GM18909 (cell line): ENCODE results near the gene TRANK1.
A peak's percentile ranks its signal among the peaks of the same experiment; 100 is the strongest.

Source experiments
- ATAC-seq: cut with Tn5 transposase; IDR thresholded peaks from one replicate; pipeline ENCODE4 v1.9.1; 2021; ENCODE audit warnings: mild to moderate bottlenecking; ENCODE audit not compliant: unreplicated experiment, poor library complexity

TRANK1 gene

DNA sequence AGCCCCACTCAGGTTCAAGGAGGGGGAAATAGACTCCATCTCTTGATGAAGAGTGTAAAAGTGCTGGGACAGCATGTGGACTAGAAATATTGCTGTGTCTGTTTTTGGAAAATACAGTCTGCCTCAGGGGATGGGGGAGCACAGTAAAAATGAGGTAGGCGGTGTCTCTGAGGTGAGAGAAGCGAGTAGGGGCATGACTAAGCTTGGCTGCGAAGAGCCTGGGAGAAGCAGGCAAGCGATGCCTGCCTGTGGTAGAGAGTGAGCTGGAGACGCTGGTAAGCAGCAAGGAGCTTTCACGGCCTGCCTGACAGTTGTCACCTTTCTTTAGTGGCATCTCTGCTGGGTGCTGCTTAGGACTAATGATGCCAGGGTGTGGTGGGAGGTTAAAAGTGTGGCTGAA is 131.5 kb downstream of the TRANK1 start:
- ATAC-seq, result no peak

- ATAC-seq, result no peak
Measured at GRCh38 chr3:36812240-36812639, 132.6 kb downstream of the TRANK1 start.

- ATAC-seq, result no peak
Measured at GRCh38 chr3:36811768-36812167, 133.1 kb downstream of the TRANK1 start.

DNA sequence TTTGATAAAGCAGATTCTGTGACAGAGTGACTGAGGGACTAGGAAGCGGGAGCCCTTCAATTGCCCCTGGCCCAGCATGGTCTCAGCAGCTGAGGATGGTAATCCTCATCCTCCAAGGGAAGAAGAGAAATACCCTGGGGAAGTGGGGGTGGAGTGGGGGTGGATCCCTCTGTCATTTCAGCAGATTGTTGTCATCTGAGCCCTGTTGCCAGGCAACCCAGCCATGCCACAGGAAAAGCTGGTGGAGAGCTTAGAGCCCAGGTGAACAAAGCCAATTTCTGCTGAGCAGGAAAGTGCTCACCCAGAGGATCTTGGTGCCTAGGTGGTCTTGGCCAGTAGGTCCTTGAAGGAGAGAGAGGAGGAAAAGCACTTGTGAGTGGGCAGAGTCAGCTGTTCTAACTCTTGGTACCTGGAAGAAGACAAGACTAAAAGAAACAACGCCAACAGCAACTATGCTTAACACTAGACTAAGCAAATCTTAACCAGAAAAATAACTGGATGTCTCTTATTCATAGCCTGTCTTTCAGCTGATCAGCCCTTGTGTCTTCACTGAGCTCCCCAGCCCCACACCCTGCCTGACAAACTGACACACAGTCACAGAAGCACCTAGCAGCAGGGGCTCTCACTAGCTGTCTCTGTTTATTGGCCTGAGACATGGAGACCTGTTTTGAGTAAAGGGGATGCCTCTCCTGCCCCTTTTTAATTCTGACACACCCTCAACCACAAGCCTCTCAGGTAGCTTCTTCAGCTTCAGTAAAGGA is 140.4 kb downstream of the TRANK1 start:
- ATAC-seq, result no peak

GRCh38 chr3:36803091-36803791 is 141.6 kb downstream of the TRANK1 start:
- ATAC-seq, result no peak

GRCh38 chr3:36800533-36801116 is 144.2 kb downstream of the TRANK1 start:
- no peak for ATAC-seq

- no peak for ATAC-seq
Measured at GRCh38 chr3:36796881-36797280, 148.0 kb downstream of the TRANK1 start.

DNA sequence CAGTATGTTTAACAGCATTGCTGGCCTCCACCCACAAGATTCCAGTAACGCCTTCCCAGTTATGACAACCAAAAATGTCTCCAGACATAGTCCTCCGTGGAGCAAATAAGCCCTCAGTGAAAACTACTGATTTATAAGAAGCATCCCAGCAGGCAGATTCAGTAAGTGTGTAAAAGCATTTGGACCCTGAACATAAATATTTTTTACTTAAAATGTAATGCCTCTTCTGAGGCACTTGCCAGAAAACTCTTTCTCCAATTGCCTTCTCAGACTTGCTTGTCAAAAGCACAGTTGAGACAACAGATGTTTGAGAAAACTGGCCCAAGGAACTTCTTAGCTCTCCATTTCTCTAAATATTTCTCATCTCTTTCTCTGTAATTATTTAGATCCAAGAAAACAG is 148.7 kb downstream of the TRANK1 start:
- no peak for ATAC-seq

DNA sequence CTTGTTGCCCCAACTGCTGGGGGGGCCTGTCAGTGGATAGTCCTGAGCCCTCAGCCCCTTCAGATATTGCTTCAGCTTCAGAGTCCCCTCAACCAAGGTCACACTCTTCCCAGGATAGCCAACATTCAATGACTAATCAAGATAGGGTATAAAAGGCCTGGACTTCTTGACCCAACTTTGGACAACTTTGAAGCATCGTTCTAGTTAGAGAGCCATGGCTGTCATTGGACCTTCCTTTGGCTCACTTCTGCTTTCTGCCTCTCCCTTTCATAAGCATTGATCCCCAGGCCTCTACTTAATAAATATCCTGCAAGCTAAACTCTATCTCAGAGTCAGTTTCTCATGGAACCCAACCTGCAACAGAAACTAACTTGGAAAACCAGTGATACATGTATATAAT is 149.2 kb downstream of the TRANK1 start:
- ATAC-seq, result no peak

- peak; percentile 66 for ATAC-seq
Measured at GRCh38 chr3:36792342-36792741, 152.5 kb downstream of the TRANK1 start.

DNA sequence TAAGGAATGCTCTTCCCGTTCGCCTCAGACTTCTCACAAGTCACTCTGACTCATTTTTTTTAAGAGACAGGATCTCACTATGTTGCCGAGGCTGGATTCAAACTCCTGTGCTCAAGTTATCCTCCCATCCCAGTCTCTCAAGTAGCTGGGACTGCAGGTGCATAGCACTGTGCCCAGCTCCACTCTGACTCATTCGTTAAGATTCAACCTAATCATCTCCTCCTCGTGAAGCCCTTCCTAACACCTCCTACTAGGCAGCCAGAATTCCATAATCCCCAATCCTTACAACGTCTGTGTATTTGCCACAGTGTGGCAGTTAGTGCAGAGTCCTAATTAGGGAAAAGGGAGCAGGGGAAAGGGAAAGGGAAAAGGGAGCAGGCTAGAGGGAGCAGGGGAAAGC is 154.1 kb downstream of the TRANK1 start:
- no peak for ATAC-seq

DNA sequence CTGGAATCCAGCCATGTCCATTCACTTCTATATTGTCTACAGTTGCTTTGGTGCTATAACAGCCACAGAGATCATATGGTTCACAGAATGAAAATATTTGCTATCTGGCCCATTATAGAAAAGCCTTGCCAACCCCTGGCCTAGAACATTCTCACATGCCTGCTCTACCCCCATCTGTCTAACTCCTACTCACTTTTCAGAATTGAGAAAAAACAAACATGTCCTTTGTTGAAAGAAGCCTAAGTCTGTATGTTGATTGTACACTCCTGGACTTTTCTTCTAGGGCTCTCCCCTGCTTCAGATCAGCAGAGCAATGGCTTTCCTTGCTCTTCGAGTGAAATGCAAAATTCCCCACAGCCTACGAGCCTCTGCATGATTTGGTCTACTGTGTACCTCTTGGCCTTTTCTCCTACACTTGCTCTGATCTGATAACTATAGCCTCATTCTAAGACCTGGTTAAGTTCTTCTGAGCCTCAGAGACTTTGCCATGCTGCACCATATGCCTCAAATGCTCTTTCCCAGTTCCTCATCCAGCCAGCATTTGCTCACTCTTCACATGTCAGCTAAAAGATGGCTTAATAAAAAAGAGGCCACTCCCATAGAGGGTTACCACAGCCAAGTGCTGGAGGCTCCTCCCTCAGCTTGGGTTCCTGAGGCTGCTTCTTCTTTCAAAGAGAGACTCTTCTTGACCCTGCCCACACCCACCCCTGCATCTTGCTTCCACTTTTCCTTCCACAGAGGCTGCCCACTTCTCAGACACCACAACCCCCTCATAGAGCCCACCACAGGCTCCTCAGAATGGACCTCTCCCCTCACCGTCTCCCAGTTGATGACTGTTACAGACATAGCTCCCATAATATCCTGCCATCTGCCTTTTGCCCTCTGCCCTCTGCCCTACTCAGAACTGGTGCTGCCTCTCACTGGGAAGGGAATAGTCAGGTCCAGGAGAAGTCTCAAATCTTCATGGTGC is 157.6 kb downstream of the TRANK1 start:
- ATAC-seq, result no peak

GRCh38 chr3:36784138-36784635 is 160.7 kb downstream of the TRANK1 start:
- no peak for ATAC-seq

DNA sequence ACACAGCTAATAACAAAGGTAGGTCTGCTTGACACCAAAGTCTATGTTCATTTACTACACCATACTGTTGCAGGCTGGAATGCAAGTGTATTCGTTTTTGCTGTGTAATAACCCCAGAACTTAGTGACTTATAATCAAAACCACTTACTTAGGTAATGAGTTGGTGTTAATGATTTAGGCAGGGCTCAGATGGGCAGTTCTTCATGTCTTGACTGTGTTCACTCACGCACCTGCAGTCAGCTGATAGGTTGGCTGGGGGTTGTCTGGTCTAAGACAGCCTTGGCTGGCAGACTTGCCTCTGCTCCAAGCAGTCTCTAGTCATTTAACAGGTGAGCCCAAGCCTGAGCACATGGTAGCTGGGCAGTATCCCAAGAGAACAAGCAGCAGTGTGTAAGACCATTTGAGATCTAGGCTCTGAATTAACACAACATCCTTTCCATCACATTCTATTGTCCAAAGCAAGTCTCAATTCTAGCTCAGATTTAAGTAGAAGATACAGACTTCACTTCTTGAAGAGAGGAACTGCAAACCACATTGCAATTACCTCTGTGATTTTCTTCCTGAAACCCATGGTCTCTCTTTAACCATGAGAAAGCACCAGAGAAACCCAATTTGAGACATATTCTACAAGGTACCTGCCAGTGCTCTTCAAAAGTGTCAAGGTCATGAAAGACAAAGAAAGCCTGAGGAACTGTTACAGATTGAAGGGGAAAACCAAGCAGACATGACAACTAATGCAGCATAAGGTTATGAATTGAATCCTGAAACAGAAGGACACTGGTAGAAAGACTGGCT is 167.2 kb downstream of the TRANK1 start:
- peak; percentile 79 for ATAC-seq
